ENCODE data around the gene CENPM.

DNA sequence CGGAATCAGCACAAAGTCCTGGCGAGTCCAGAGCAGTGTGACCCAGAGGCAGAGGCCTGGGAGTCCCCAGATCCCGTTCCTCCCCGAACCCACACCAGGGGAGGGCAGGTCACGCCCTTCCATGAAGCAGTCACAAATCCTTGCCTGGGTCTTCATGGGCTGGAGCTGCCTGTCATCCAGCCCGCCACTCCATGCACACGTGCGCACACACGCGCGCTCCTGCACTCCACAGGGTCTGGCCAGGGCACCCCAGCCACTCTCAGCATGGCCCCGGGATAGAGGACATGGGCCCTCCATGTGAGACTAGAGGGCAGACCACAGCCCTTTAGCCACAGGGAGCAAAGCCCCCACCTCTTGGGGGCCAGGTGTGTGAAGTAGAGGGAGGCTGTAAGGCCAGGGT lies 14.6 kb downstream of the CENPM start:
- no peak for TF ChIP-seq EZH2 (IDR thresholded peaks at IDR 0.05; ENCODE audit: low read depth, unreplicated experiment)
- TF ChIP-seq, protein P1, sequence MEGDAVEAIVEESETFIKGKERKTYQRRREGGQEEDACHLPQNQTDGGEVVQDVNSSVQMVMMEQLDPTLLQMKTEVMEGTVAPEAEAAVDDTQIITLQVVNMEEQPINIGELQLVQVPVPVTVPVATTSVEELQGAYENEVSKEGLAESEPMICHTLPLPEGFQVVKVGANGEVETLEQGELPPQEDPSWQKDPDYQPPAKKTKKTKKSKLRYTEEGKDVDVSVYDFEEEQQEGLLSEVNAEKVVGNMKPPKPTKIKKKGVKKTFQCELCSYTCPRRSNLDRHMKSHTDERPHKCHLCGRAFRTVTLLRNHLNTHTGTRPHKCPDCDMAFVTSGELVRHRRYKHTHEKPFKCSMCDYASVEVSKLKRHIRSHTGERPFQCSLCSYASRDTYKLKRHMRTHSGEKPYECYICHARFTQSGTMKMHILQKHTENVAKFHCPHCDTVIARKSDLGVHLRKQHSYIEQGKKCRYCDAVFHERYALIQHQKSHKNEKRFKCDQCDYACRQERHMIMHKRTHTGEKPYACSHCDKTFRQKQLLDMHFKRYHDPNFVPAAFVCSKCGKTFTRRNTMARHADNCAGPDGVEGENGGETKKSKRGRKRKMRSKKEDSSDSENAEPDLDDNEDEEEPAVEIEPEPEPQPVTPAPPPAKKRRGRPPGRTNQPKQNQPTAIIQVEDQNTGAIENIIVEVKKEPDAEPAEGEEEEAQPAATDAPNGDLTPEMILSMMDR (conservative IDR thresholded peaks at IDR 0.05; ENCODE audit: low read depth in 2 of 2) = no peak
- TF ChIP-seq, protein P2, sequence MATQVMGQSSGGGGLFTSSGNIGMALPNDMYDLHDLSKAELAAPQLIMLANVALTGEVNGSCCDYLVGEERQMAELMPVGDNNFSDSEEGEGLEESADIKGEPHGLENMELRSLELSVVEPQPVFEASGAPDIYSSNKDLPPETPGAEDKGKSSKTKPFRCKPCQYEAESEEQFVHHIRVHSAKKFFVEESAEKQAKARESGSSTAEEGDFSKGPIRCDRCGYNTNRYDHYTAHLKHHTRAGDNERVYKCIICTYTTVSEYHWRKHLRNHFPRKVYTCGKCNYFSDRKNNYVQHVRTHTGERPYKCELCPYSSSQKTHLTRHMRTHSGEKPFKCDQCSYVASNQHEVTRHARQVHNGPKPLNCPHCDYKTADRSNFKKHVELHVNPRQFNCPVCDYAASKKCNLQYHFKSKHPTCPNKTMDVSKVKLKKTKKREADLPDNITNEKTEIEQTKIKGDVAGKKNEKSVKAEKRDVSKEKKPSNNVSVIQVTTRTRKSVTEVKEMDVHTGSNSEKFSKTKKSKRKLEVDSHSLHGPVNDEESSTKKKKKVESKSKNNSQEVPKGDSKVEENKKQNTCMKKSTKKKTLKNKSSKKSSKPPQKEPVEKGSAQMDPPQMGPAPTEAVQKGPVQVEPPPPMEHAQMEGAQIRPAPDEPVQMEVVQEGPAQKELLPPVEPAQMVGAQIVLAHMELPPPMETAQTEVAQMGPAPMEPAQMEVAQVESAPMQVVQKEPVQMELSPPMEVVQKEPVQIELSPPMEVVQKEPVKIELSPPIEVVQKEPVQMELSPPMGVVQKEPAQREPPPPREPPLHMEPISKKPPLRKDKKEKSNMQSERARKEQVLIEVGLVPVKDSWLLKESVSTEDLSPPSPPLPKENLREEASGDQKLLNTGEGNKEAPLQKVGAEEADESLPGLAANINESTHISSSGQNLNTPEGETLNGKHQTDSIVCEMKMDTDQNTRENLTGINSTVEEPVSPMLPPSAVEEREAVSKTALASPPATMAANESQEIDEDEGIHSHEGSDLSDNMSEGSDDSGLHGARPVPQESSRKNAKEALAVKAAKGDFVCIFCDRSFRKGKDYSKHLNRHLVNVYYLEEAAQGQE (IDR thresholded peaks at IDR 0.05; ENCODE audit: unreplicated experiment) = no peak

All from GM23338 (cell line).